ENCODE measurements around the gene FANCM. TPM values are rescaled to one million over a fixed set of nuclear protein-coding genes. Genes with fewer than 3 reads are reported as not detected.

FANCM gene
- total and polyA plus RNA-seq, 2 experiments from 2014 or later = 19.6 to 21.1 TPM

GRCh38 chr14:45169906-45170305 lies 34.2 kb downstream of the FANCM start:
- Mint-ChIP-seq H3K9me3 (no peaks in the 10 kb centered on the region), H3K4me3 (no peak overlapping the region), H3K36me3 (ENCODE audit: low read depth) (peaks cover 7% of the 10 kb centered on the region; the same call in 2 of the 3 replicates), H3K27ac (no peak overlapping the region), H3K27me3 (ENCODE audit: insufficient read depth, low read depth, poor library complexity) (no peaks in the 10 kb centered on the region), H3K4me1 (no peaks in the 10 kb centered on the region)
- H3K27ac ChIP-seq (ENCODE audit: low read depth) = no peak overlapping the region
- H3K4me3 ChIP-seq = no peak overlapping the region
- H3F3A ChIP-seq (replicated peaks; ENCODE audit: low read depth) = no peaks in the 10 kb centered on the region
- no peaks in the 10 kb centered on the region for H3K27me3 ChIP-seq (ENCODE audit: insufficient read depth)
- no peak overlapping the region for H2AFZ ChIP-seq
- DNase-seq (ENCODE audit: low spot score) (no peak), ATAC-seq (no peak)
- peaks cover 5% of the 10 kb centered on the region; the same call in 1 of the 2 replicates for H3K36me3 ChIP-seq (ENCODE audit: insufficient read depth)
- no peaks in the 10 kb centered on the region for H3K4me1 ChIP-seq (ENCODE audit: insufficient read depth)
- H3K9me2 ChIP-seq (ENCODE audit: insufficient read depth) = no peaks in the 10 kb centered on the region
- TF ChIP-seq ZNF462 (CRISPR knock-in tag; IDR thresholded peaks at IDR 0.05) (no peak), EZH2 (IDR thresholded peaks at IDR 0.05; ENCODE audit: low read depth, unreplicated experiment) (no peak), ZNF331 (CRISPR knock-in tag; IDR thresholded peaks at IDR 0.05; ENCODE audit: low read depth) (no peak), POLR2AphosphoS5 (IDR thresholded peaks at IDR 0.05; ENCODE audit: low read depth) (no peak), CTCF (conservative IDR thresholded peaks at IDR 0.05; ENCODE audit: low read depth in 2 of 2) (no peak), JUNB (IDR thresholded peaks at IDR 0.05; ENCODE audit: unreplicated experiment) (no peak)
- no peaks in the 10 kb centered on the region for H4K20me1 ChIP-seq (replicated peaks; ENCODE audit: insufficient read depth)
- no peaks in the 10 kb centered on the region for H3K79me2 ChIP-seq (replicated peaks; ENCODE audit: insufficient read depth)
- no peak overlapping the region for H3K4me2 ChIP-seq

Measured in GM23338 (cell line).